Lung (tissue), 12 donors: ENCODE results near the gene POLR1D. TPM values are rescaled to one million over a fixed set of nuclear protein-coding genes. Genes with fewer than 3 reads are reported as not detected.

ENCODE experiments used
- ATAC-seq: fragments of 200-7000 bp; cut with Tn5 transposase; one replicate; pipeline ENCODE4 v1.9.1; 2020; ENCODE audit warnings: moderate number of reproducible peaks; ENCODE audit not compliant: insufficient read depth, low FRiP score
- DNase-seq, 3 donors: peaks; one replicate each; pipeline ENCODE4 v3.0.0-alpha.2; 2013 to 2017
- H3K27ac ChIP-seq, 2 donors: one replicate each; pipeline ENCODE4 v1.5.1; 2013; ENCODE audit warnings: mild to moderate bottlenecking in 2 of 2, moderate library complexity in 2 of 2, control low read depth in 1 of 2, inconsistent platforms in 1 of 2, low read depth in 1 of 2, low read length in 1 of 2
- H3K27me3 ChIP-seq, 3 donors: one replicate each; pipeline ENCODE4 v1.5.1; 2013; ENCODE audit warnings: low read length in 2 of 3; ENCODE audit not compliant: control insufficient read depth in 3 of 3, insufficient read depth in 3 of 3
- H3K36me3 ChIP-seq, 4 donors: one replicate each; pipeline ENCODE4 v1.5.1; 2013; ENCODE audit warnings: low read length in 4 of 4, mild to moderate bottlenecking in 1 of 4, moderate library complexity in 1 of 4; ENCODE audit not compliant: control insufficient read depth in 4 of 4, insufficient read depth in 4 of 4
- H3K4me1 ChIP-seq, 5 donors: one replicate each; pipeline ENCODE4 v1.5.1; 2013; ENCODE audit warnings: low read length in 5 of 5, mild to moderate bottlenecking in 2 of 5, moderate library complexity in 1 of 5; ENCODE audit not compliant: control insufficient read depth in 5 of 5, insufficient read depth in 5 of 5
- H3K4me3 ChIP-seq: one replicate; pipeline ENCODE4 v1.5.1; 2013; ENCODE audit warnings: mild to moderate bottlenecking, control low read depth, moderate library complexity
- H3K9ac ChIP-seq, 2 donors: one replicate each; pipeline ENCODE4 v1.5.1; 2013; ENCODE audit warnings: low read length in 2 of 2, control low read depth in 1 of 2; ENCODE audit not compliant: insufficient read depth in 1 of 2
- H3K9me3 ChIP-seq, 4 donors: one replicate each; pipeline ENCODE4 v1.5.1; 2013; ENCODE audit warnings: low read length in 3 of 4, mild to moderate bottlenecking in 1 of 4, moderate library complexity in 1 of 4; ENCODE audit not compliant: control insufficient read depth in 4 of 4, insufficient read depth in 3 of 4
- WGBS, 2 donors: extraction: QIAGEN DNeasy Blood & Tissue Kit; methylation state at CpG; one replicate each; pipeline ENCODE4 v1.1.7; 2013; 5-methylcytosine and 5-hydroxymethylcytosine counted together
- polyA plus RNA-seq, 2 donors: library from polyadenylated mRNA; stranded (reverse); fragments of 200-250 nt; gene quantifications; one replicate each; pipeline ENCODE4 v1.2.1, GENCODE V29; 2013
- total RNA-seq, 2 donors: library from RNA; depleted of rRNA in 1 of 2; stranded (reverse); fragments of >200 nt in 1 of 2; gene quantifications; one replicate each; pipeline ENCODE4 v1.2.1, GENCODE V29; 2014 to 2021
- TF ChIP-seq, protein P1 (sequence below): IDR thresholded peaks from 2 replicates; pipeline ENCODE4 v1.5.1; 2012; ENCODE audit warnings: mild to moderate bottlenecking; ENCODE audit errors: control extremely low read depth, extremely low read depth
- donor health status: control.
- donor health status: control.
- donor health status: Bipolar disorder and iron deficiency.
- donor health status: healthy.
- donor health status: DM: yes; HTN: yes; CAD: no.

Gene POLR1D
- total and polyA plus RNA-seq, 4 donors: 93.8 to 132 (median 104) TPM

GRCh38 chr13:27619093-27619727, 2.5 kb upstream of the POLR1D start:
- H3K9me3 ChIP-seq: no peaks in the 10 kb centered on the region
- ATAC-seq (no peak), DNase-seq (peak in 2 of 3 donors; percentile 41 to 52)
- WGBS, 2 donors: 33 to 45% methylated on average over 10 of the region's 10 CpGs
- H3K4me3 ChIP-seq: peak overlapping the region; percentile 87
- TF ChIP-seq, protein P1, sequence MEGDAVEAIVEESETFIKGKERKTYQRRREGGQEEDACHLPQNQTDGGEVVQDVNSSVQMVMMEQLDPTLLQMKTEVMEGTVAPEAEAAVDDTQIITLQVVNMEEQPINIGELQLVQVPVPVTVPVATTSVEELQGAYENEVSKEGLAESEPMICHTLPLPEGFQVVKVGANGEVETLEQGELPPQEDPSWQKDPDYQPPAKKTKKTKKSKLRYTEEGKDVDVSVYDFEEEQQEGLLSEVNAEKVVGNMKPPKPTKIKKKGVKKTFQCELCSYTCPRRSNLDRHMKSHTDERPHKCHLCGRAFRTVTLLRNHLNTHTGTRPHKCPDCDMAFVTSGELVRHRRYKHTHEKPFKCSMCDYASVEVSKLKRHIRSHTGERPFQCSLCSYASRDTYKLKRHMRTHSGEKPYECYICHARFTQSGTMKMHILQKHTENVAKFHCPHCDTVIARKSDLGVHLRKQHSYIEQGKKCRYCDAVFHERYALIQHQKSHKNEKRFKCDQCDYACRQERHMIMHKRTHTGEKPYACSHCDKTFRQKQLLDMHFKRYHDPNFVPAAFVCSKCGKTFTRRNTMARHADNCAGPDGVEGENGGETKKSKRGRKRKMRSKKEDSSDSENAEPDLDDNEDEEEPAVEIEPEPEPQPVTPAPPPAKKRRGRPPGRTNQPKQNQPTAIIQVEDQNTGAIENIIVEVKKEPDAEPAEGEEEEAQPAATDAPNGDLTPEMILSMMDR: no peak
- H3K27ac ChIP-seq: peak overlapping the region in 1 of 2 donors; percentile 99
- H3K9ac ChIP-seq: peak overlapping the region; percentile 21 to 76
- H3K4me1 ChIP-seq: peaks cover 7 to 29% (median 11%) of the 10 kb centered on the region in 5 donors
- no peaks in the 10 kb centered on the region for H3K27me3 ChIP-seq
- peaks cover 0 to 12% (median 4%) of the 10 kb centered on the region in 4 donors for H3K36me3 ChIP-seq

DNA sequence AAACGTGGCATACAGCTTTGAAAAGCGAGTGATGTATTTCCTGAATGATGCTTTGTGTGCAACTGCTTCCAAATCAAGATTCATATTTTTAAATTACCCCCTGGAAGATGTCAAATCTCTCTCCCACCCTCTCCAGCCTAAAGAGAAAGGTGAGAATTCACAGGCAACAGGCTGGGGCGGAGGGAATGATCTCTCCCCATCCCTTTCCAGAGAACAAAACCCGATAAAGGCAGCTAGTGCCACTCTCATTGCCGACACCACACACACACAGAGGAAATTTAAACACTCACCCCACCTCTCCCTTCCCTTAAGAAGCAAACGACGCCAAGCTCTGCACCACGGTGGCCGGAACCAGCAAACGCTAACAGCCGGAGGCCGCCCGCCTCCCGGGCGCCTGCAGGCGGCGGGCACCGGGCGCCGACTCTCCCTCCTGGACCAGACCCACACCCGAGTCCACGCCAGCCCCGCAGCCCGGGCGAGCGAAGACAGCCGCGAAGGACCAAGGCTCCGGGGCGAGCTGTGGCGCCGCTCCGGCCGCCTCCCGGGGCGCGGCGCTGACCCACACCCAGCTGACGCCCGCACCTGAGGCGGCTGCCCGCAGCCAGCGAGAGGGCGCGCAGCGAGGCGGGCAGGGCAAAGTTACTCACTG, 1.8 kb upstream of the POLR1D start:
- H3K9me3 ChIP-seq: no peaks in the 10 kb centered on the region
- peak overlapping the region; percentile 21 to 76 for H3K9ac ChIP-seq
- peaks cover 0 to 14% (median 6%) of the 10 kb centered on the region in 4 donors for H3K36me3 ChIP-seq
- H3K4me3 ChIP-seq: peak overlapping the region; percentile 87
- peaks cover 7 to 29% (median 12%) of the 10 kb centered on the region in 5 donors for H3K4me1 ChIP-seq
- H3K27ac ChIP-seq: peak overlapping the region; percentile 97 to 99
- WGBS, 2 donors: 0% methylated on average over 47 of the region's 47 CpGs
- ATAC-seq: peak; percentile 3
- TF ChIP-seq, protein P1: no peak
- DNase-seq: peak; percentile 41 to 48 (median 45)
- H3K27me3 ChIP-seq: no peaks in the 10 kb centered on the region

- DNase-seq (peak; percentile 98), ATAC-seq (peak; percentile 91)
- Histone ChIP-seq H3K27ac (peak within 1 kb of the TSS; percentile 99), H3K9me3 (no peaks in the 10 kb centered on the region), H3K36me3 (peaks cover 0 to 16% (median 9%) of the 10 kb centered on the region in 4 donors), H3K4me1 (peaks cover 3 to 29% (median 12%) of the 10 kb centered on the region in 5 donors), H3K9ac (peak within 1 kb of the TSS; percentile 59 to 76), H3K27me3 (no peaks in the 10 kb centered on the region), H3K4me3 (peak within 1 kb of the TSS; percentile 87)
- WGBS, 2 donors: 0 to 1% methylated on average over 69 to 79 of the region's 79 CpGs
- TF ChIP-seq, protein P1: no peak
Measured at GRCh38 chr13:27620377-27621115, 1.1 kb upstream of the POLR1D start, which contains the start of gene LNX2. LNX2 (minus strand) TSS chr13:27620529; CDS start chr13:27581703, 38,826 bp downstream.
